ENCODE results near the gene RPN2. TPM values are rescaled to one million over a fixed set of nuclear protein-coding genes. Genes with fewer than 3 reads are reported as not detected.

The RPN2 gene
- polyA plus RNA-seq, 1 donor from 2014 or later = 196 TPM

DNA sequence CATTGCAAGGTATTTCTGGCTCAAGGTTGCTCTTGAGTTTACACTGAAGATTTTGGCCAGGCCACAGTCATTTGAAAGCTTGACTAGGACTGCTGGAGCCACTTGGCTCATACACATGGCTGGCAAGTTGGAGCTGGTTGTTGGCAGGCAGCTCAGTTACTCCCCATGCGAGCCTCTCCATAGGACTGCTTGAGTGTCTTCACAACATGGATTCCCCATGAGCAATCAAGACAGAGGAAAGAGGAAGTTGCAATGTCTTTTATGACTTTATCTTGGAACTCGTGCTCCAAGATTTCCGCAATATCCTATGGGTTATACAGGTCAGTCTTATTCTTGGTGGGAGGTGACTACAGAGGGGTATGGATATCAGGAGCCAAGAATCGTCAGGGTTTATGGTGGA, 109.0 kb downstream of the RPN2 start:
- no peaks in the 10 kb centered on the region for H3K9me3 Mint-ChIP-seq
- H3K27me3 Mint-ChIP-seq = no peaks in the 10 kb centered on the region
- H3K4me3 Mint-ChIP-seq = peak overlapping the region in 2 of 4 donors; percentile 21 to 99
- H3K27ac Mint-ChIP-seq = peak overlapping the region; percentile 61 to 98 (median 98)
- peaks cover 6% of the 10 kb centered on the region for H3K36me3 Mint-ChIP-seq
- peaks cover 5 to 20% (median 15%) of the 10 kb centered on the region in 3 donors for H3K4me1 Mint-ChIP-seq

DNA sequence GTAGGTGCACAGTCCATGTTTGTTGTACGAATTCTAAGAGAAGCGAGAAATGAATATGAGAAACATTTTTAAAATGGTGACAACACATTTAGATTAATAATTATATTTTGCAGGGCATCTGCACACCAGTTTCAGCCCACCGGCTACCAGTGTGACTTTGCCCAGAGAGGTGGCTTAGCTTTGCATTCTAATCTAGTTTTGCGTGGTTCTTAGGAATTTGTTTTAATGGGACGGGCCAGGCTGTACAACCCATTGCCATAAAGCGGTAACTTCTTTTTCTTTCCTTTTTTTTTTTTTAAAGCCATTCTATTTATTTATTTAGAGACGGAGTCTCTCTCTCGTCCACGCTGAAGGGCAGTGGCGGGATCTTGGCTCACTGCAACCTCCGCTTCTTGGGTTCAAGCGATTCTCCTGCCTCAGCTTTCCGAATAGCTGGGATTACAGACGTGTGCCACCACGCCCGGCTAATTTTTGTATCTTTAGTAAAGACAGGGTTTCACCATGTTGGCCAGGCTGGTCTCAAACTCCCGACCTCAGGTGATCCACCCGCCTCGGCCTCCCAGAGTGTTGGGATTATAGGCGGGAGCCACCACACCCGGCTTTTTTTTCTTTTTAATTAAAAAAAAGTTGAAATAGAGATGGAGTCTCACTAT, 111.2 kb downstream of the RPN2 start:
- H3K36me3 Mint-ChIP-seq = peaks cover 12% of the 10 kb centered on the region
- H3K27ac Mint-ChIP-seq = peak overlapping the region; percentile 64 to 98 (median 97)
- H3K4me1 Mint-ChIP-seq = peaks cover 9 to 32% (median 29%) of the 10 kb centered on the region in 3 donors
- H3K4me3 Mint-ChIP-seq = peak overlapping the region; percentile 90 to 99 (median 98)
- no peaks in the 10 kb centered on the region for H3K27me3 Mint-ChIP-seq
- H3K9me3 Mint-ChIP-seq = no peaks in the 10 kb centered on the region

Other genes starting within 250 kb of the RPN2 start
- gene SAMHD1, start 227.6 kb upstream of the RPN2 start, polyA plus RNA-seq = 23.2 TPM
- gene RBL1, start 83.3 kb upstream of the RPN2 start, polyA plus RNA-seq = 6.5 TPM
- 2.0 TPM for gene MROH8, start 218 bp downstream of the RPN2 start, polyA plus RNA-seq
- not detected for gene GHRH, start 82.5 kb downstream of the RPN2 start, polyA plus RNA-seq
- 27.7 TPM for gene MANBAL, start 110.3 kb downstream of the RPN2 start, polyA plus RNA-seq
- gene SRC, start 166.8 kb downstream of the RPN2 start, polyA plus RNA-seq = 2.3 TPM

All from IgD-negative memory B cell (primary cell).